GM10847 (cell line): ENCODE data around the gene CALCOCO1.

Experiments used
- POLR2A ChIP-seq: IDR thresholded peaks from 2 replicates; pipeline ENCODE4 v1.6.1; 2011; ENCODE audit not compliant: insufficient read length; ENCODE audit errors: extremely low read depth

CALCOCO1 gene

DNA sequence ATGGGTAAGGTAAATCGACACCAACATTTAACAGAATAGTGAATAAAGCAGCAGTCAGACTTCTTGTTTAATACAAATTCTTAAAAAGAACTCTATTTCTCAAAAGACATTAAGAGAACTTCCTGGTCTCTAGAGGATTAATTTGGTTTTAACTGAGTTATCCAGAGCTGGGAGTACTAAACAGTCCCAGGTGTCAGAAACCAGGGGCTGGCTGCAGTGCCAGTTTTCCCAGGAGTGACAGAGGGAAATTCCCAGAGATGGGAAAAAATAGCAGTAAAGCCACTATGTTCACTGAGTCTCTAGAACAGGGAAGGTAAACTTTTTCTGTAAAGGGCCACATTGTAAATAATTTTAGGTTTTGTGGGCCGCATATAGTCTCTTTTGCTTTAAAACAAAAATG, 60.2 kb downstream of the CALCOCO1 start:
- TF ChIP-seq POLR2A: no peak

DNA sequence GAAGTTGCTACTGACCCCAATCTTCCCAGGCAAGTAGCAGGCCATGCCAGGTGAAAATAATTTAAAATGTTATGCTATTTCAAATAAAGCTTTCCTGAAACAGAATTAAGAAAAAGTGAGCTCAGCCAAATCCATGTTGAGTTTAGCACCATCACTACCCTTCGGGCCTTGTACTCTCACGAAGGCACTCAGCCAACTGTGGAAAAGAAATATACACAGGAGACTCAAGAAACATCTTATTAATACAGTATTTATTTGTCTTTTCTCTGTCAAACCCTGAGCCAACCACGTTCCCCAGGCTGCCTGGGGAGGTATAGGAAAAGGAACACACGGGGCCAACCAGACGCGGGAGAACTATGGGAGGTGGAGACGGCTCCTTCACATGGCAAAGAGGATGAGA, 62.3 kb downstream of the CALCOCO1 start:
- no peak for TF ChIP-seq POLR2A

DNA sequence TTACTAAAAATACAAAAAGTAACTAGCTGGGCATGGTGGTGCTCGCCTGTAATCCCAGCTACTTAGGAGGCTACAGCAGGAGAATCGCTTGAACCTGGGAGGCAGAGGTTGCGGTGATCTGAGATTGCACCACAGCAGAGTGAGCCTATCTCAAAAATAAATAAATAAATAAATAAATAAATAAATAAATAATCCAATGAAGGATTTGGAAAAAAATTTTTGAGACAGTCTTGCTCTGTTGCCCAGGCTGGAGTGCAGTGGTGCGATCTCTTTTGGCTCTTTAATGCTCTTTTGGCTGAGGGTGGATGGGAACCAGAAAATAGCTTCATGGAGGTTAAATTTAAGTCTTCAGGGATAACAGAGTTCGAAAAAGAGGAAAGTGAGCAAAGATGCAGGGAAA, 63.1 kb downstream of the CALCOCO1 start:
- TF ChIP-seq POLR2A: no peak

DNA sequence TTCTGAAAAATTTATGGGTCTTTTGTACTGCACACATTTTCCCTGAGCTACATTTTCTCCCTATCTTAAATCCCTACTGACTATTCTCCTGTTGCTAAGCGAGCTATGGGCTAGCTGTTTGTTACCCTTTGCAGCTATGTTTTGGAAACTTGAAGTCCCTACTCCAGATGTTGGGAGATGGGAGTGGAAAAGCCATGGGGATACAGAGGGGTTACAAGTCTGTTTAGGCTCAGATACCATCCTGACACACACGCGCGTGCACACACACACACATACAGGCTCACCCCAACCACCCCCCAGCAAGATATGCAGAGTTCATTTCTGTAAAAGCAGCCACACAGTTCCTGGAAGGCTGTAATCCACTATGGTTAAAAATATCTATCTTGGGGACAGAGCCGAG, 67.2 kb downstream of the CALCOCO1 start:
- TF ChIP-seq POLR2A: no peak

DNA sequence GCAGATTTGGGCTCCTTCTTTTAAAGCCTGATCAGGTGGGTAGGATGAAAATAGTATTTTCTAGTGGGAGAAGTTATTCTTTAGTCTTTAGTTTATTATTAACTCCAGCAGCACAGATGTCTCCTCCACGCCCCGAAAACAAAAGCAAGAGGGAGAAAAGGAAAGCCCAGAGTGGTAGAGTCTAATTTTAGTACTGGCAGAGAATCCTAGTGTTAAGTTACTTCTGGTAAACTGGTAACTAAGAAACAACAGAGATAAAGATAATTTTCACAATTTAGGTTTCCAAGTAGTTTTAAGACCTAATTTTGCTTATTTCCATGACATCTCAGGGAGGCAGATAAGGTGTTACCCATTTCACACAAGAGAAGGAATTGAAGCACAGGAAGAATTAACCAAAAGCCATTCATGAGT, 67.7 kb downstream of the CALCOCO1 start:
- TF ChIP-seq POLR2A: no peak

DNA sequence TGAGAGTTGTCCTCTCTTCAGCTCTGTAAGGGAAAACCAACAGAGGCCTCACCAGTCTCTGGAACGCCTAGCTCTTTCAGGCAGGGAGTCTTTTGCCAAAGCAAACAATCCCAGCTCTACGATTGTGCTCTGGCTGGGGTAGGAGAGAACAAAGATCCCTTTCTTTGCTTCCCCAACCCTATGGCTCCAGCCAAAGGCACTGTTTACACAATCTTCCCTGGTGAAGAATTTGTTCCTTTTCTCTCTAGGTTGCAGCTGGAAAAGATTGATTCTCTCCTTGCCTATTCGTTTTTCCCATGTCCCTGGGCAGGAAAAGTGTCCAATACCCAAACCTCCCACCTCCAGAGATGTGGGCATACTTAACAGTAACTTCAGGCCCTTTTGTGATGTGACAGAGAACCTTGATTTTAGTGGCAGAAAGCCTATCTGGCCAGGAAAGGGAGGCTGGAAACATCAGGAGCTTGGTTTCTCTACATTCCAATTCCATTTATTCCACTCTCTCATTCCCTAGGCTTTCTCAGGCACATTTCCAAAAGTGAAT, 68.2 kb downstream of the CALCOCO1 start:
- TF ChIP-seq POLR2A: no peak
